Kidney (tissue), 14 donors: ENCODE measurements around the gene STEAP3. TPM values are rescaled to one million over a fixed set of nuclear protein-coding genes. Genes with fewer than 3 reads are reported as not detected.

ENCODE experiments used
- DNase-seq, 5 donors: peaks; one replicate each; pipeline ENCODE4 v3.0.0-alpha.2; 2013 to 2020
- FAIRE-seq: peaks from 2 replicates; lab custom pipeline; 2012; peaks lifted over from hg19 to GRCh38; lab: Jason Lieb, UNC
- H3K27ac ChIP-seq, 2 donors: one replicate each; pipeline ENCODE4 v1.7.0; 2013; ENCODE audit warnings: low read depth in 2 of 2, low read length in 2 of 2, inconsistent platforms in 1 of 2
- H3K27me3 ChIP-seq: one replicate; pipeline ENCODE4 v1.7.1; 2013; ENCODE audit warnings: low read length, inconsistent platforms; ENCODE audit not compliant: control insufficient read depth, insufficient read depth
- H3K36me3 ChIP-seq, 3 donors: one replicate each; pipeline versions ENCODE4 v1.7.0 to v1.7.1; 2013; ENCODE audit warnings: low read length in 3 of 3, control low read depth in 1 of 3, inconsistent platforms in 1 of 3; ENCODE audit not compliant: insufficient read depth in 3 of 3, control insufficient read depth in 2 of 3
- H3K4me1 ChIP-seq, 3 donors: one replicate each; pipeline versions ENCODE4 v1.7.0 to v1.7.1; 2013; ENCODE audit warnings: low read length in 3 of 3, inconsistent platforms in 1 of 3, low read depth in 1 of 3; ENCODE audit not compliant: control insufficient read depth in 2 of 3, insufficient read depth in 2 of 3
- H3K4me3 ChIP-seq, 3 donors: one replicate each; pipeline versions ENCODE4 v1.7.0 to v1.8.1; 2013; ENCODE audit warnings: low read length in 3 of 3, control low read depth in 1 of 3, inconsistent platforms in 1 of 3
- H3K9ac ChIP-seq, 3 donors: one replicate each; pipeline versions ENCODE4 v1.7.0 to v1.7.1; 2013; ENCODE audit warnings: low read length in 3 of 3, control low read depth in 1 of 3, inconsistent platforms in 1 of 3
- H3K9me3 ChIP-seq, 3 donors: one replicate each; pipeline versions ENCODE4 v1.7.0 to v1.7.1; 2013; ENCODE audit warnings: low read length in 3 of 3, control low read depth in 1 of 3, inconsistent platforms in 1 of 3; ENCODE audit not compliant: control insufficient read depth in 2 of 3, insufficient read depth in 1 of 3
- intact Hi-C: fragments of 100-400 bp; cut with DNase I; formaldehyde crosslinking; loops from one replicate; pipeline ENCODE4 v1.11.1; 2022
- polyA plus RNA-seq: library from polyadenylated mRNA; stranded (reverse); fragments of 350-450 nt; fragmentation: Illumina TruSeq; extraction: RNeasy Lipid Tissue Mini Kit (QIAGEN cat#74804); gene quantifications from one replicate; pipeline ENCODE4 v1.2.3, GENCODE V29; 2014; ENCODE audit warnings: low read depth, low replicate concordance; ENCODE audit not compliant: insufficient read depth
- total RNA-seq: library from RNA; stranded (reverse); fragmentation: NEBNext Ultra II Directional; extraction: Animal tissue kit (Norgen Biotek cat#: 25700); gene quantifications from one replicate; pipeline ENCODE4 v1.2.1, GENCODE V29; 2021
- TF ChIP-seq, protein P1 (sequence below): IDR thresholded peaks from 3 replicates; pipeline ENCODE4 v1.5.1; 2012; ENCODE audit warnings: mild to moderate bottlenecking, moderate library complexity, borderline replicate concordance; ENCODE audit not compliant: insufficient read depth; ENCODE audit errors: extremely low read depth
- donor health status: control.
- donor health status: control.
- donor health status: control.
- donor health status: control.
- donor health status: control.
- donor health status: DM: yes; HTN: yes; CAD: no.
- donor health status: Normal renal cell carcinoma (clear cell type).

STEAP3 gene
- total and polyA plus RNA-seq, 2 donors from 2014 or later = 6.7 to 25.4 TPM

DNA sequence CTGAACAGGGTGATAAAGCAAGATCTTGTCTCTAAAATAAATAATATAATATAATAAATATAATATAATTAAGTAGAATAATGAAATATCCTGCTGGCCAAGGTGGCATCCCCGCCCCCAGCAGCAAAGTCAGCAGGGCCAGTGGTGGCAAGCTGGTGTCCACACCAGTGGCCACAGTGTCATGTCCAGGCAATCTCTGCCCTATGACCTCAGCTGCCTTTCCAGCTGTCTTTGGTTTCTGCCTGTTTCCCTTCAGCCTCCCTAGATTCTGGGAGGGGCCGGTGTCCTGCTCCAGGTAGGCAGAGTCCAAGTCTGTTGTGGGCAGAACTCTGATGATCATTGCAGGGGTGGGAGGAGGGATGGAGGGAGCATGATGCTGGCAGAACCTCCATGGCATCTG lies 16.2 kb upstream of the STEAP3 start:
- intact Hi-C loops = no loop called here
- H3K27ac ChIP-seq = no peak overlapping the region
- FAIRE-seq = no peak
- no peaks in the 10 kb centered on the region for H3K27me3 ChIP-seq
- no peak for DNase-seq
- H3K36me3 ChIP-seq = no peaks in the 10 kb centered on the region
- H3K9ac ChIP-seq = no peak overlapping the region
- TF ChIP-seq, protein P1, sequence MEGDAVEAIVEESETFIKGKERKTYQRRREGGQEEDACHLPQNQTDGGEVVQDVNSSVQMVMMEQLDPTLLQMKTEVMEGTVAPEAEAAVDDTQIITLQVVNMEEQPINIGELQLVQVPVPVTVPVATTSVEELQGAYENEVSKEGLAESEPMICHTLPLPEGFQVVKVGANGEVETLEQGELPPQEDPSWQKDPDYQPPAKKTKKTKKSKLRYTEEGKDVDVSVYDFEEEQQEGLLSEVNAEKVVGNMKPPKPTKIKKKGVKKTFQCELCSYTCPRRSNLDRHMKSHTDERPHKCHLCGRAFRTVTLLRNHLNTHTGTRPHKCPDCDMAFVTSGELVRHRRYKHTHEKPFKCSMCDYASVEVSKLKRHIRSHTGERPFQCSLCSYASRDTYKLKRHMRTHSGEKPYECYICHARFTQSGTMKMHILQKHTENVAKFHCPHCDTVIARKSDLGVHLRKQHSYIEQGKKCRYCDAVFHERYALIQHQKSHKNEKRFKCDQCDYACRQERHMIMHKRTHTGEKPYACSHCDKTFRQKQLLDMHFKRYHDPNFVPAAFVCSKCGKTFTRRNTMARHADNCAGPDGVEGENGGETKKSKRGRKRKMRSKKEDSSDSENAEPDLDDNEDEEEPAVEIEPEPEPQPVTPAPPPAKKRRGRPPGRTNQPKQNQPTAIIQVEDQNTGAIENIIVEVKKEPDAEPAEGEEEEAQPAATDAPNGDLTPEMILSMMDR = no peak
- no peak overlapping the region for H3K4me3 ChIP-seq
- H3K9me3 ChIP-seq = no peaks in the 10 kb centered on the region
- H3K4me1 ChIP-seq = no peaks in the 10 kb centered on the region

DNA sequence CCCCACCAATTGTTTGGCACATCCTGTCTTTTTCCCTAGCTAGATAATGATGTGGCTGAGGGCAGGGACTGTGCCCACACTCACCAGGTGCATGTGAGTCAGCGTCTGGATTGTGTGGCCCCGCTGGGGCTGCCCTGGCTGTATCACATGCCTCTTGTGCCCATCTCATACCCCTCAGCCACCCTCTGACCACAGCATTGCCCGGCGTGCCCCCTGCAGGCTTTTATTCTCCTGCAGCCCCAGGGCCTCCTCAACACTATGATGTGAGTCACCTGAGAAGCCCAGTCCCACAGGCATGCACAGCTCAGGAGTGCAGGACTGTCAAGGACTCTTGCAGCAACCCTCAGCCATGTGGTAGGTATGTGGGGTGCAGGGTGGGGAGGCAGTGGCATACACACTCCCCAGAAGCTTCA lies 14.8 kb upstream of the STEAP3 start:
- Histone ChIP-seq H3K9ac (no peak overlapping the region), H3K4me3 (no peak overlapping the region), H3K9me3 (no peaks in the 10 kb centered on the region), H3K4me1 (no peaks in the 10 kb centered on the region), H3K36me3 (no peaks in the 10 kb centered on the region), H3K27ac (no peak overlapping the region), H3K27me3 (no peaks in the 10 kb centered on the region)
- no peak for FAIRE-seq
- DNase-seq = no peak
- TF ChIP-seq, protein P1 = no peak
- intact Hi-C loops = no loop called here

DNA sequence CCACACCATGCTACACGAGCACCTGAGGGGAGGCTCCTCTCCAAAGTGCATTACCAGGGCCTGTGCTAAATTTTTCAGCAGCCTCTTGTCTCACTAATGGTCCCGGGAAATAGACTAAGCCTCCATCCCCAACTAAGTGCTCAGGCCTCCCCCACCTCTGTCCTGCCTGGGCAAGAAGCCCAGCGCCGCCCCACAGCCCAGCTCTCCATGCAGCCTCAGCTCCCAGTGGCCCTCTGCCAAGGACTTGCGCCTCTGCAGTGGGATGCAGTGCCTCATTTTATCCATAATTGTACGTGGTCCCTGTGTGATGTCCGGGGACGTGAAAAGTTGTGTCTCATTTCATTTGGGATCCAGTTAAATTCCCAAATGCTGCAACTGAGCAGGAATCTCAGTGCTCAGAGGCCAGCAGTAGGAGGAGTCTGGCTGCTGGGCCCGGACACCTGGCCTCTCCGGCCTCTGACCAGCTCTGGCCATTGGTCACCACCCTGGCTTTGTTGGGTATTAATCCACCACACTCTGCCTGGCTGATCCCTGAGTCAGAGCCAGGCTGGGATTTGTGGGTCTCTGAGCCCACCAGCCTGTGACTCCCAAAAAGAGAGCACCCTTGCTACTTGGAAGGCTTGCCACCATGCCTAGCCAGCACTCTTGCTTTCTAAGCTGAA lies 11.4 kb upstream of the STEAP3 start:
- FAIRE-seq (no peak), DNase-seq (no peak)
- Histone ChIP-seq H3K36me3 (no peaks in the 10 kb centered on the region), H3K4me3 (no peak overlapping the region), H3K9me3 (no peaks in the 10 kb centered on the region), H3K9ac (no peak overlapping the region), H3K27me3 (no peaks in the 10 kb centered on the region), H3K27ac (no peak overlapping the region), H3K4me1 (no peaks in the 10 kb centered on the region)
- TF ChIP-seq, protein P1 = no peak
- intact Hi-C loops = loop anchor here (10.0 kb wide), 1 partner anchor 73 kb away; no protein-coding TSS in a partner anchor
